IMR-90 (cell line): ENCODE data around the gene SBNO1. TPM values are rescaled to one million over a fixed set of nuclear protein-coding genes. Genes with fewer than 3 reads are reported as not detected.

Source experiments
- ATAC-seq: fragments of 200-7000 bp; cut with Tn5 transposase; 2 replicates; pipeline ENCODE4 v1.9.1; 2020; ENCODE audit warnings: low read depth, mild to moderate bottlenecking, moderate library complexity
- BruUV-seq: library from RNA; stranded (reverse); fragments of 400-500 nt; replicated peaks from 2 replicates; lab custom pipeline; 2021; lab: Mats Ljungman, UMichigan
- CTCF ChIA-PET: fragments of 300-600 bp; formaldehyde crosslinking; extraction: SDS; loops from one replicate; lab custom pipeline; 2021; ENCODE audit warnings: antibody characterized with exemption; lab: Yijun Ruan, JAX
- POLR2A ChIA-PET: fragments of 300-600 bp; sonication (Branson Sonifier 250); formaldehyde crosslinking; loops from one replicate; lab custom pipeline; 2022; ENCODE audit warnings: antibody characterized with exemption; ENCODE audit not compliant: unreplicated experiment; lab: Charles Lee
- DNase-seq: peaks from one replicate; pipeline ENCODE4 v3.0.0; 2013
- H2AFZ ChIP-seq: replicated peaks from 2 replicates; pipeline ENCODE3; 2013; ENCODE audit warnings: low read length, mild to moderate bottlenecking; ENCODE audit not compliant: poor library complexity
- H2AK5ac ChIP-seq: 2 replicates; pipeline ENCODE4 v1.6.1; 2013; ENCODE audit warnings: low read depth, low read length, inconsistent platforms
- H2AK9ac ChIP-seq: replicated peaks from 2 replicates; pipeline ENCODE3; 2013; ENCODE audit warnings: mild to moderate bottlenecking, low read depth, low read length, moderate library complexity; ENCODE audit not compliant: poor library complexity
- H2BK120ac ChIP-seq: 2 replicates; pipeline ENCODE4 v1.6.1; 2013; ENCODE audit warnings: low read depth, low read length, inconsistent platforms
- H2BK15ac ChIP-seq: 3 replicates; pipeline ENCODE4 v1.6.1; 2013; ENCODE audit warnings: low read depth, low read length, inconsistent platforms
- H2BK20ac ChIP-seq: 2 replicates; pipeline ENCODE4 v1.6.1; 2013; ENCODE audit warnings: low read depth, mild to moderate bottlenecking, inconsistent platforms, low read length, moderate library complexity
- H2BK5ac ChIP-seq: 2 replicates; pipeline ENCODE4 v1.6.1; 2013; ENCODE audit warnings: mild to moderate bottlenecking, low read depth, low read length, inconsistent platforms; ENCODE audit not compliant: poor library complexity, severe bottlenecking
- H3K14ac ChIP-seq: replicated peaks from 2 replicates; pipeline ENCODE4 v1.6.1; 2013; ENCODE audit warnings: low read depth, low read length, inconsistent platforms
- H3K18ac ChIP-seq: 2 replicates; pipeline ENCODE4 v1.6.1; 2013; ENCODE audit warnings: low read depth, low read length, control low read depth
- H3K23ac ChIP-seq: 2 replicates; pipeline ENCODE4 v1.6.1; 2013; ENCODE audit warnings: low read depth, low read length, inconsistent platforms
- H3K27ac ChIP-seq: 2 replicates; pipeline ENCODE4 v1.5.1; 2013; ENCODE audit warnings: mild to moderate bottlenecking, control low read depth, low read length; ENCODE audit not compliant: insufficient read depth
- H3K27me3 ChIP-seq: 2 replicates; pipeline ENCODE4 v1.6.1; 2013; ENCODE audit warnings: low read length; ENCODE audit not compliant: control insufficient read depth, insufficient read depth
- H3K36me3 ChIP-seq: 2 replicates; pipeline ENCODE4 v1.6.1; 2013; ENCODE audit warnings: low read length, mixed read lengths; ENCODE audit not compliant: control insufficient read depth, insufficient read depth
- H3K4ac ChIP-seq: 2 replicates; pipeline ENCODE4 v1.6.1; 2013; ENCODE audit warnings: low read depth, low read length, inconsistent platforms
- H3K4me1 ChIP-seq: 2 replicates; pipeline ENCODE4 v1.6.1; 2013; ENCODE audit warnings: low read length, mixed read lengths; ENCODE audit not compliant: control insufficient read depth, insufficient read depth
- H3K4me2 ChIP-seq: 2 replicates; pipeline ENCODE4 v1.6.1; 2013; ENCODE audit warnings: low read depth, mild to moderate bottlenecking, control low read depth, low read length, moderate library complexity
- H3K4me3 ChIP-seq: 2 replicates; pipeline ENCODE4 v1.5.1; 2013; ENCODE audit warnings: low read depth, mild to moderate bottlenecking, control low read depth, low read length, moderate library complexity; ENCODE audit not compliant: insufficient read depth
- H3K56ac ChIP-seq: 2 replicates; pipeline ENCODE4 v1.6.1; 2013; ENCODE audit warnings: low read length, inconsistent platforms; ENCODE audit not compliant: insufficient read depth; ENCODE audit errors: extremely low read depth
- H3K79me1 ChIP-seq, 2 experiments: 2 replicates each; pipeline ENCODE4 v1.6.1; 2013; ENCODE audit warnings: low read length in 2 of 2, inconsistent platforms in 1 of 2, low read depth in 1 of 2
- H3K9ac ChIP-seq: 2 replicates; pipeline ENCODE4 v1.6.1; 2013; ENCODE audit warnings: low read depth, low read length, control low read depth
- H3K9me1 ChIP-seq: 2 replicates; pipeline ENCODE4 v1.6.1; 2013; ENCODE audit warnings: low read length, inconsistent platforms; ENCODE audit not compliant: insufficient read depth
- H3K9me3 ChIP-seq: 2 replicates; pipeline ENCODE4 v1.6.1; 2013; ENCODE audit warnings: low read length; ENCODE audit not compliant: control insufficient read depth, insufficient read depth
- H4K20me1 ChIP-seq: 2 replicates; pipeline ENCODE4 v1.6.1; 2013; ENCODE audit warnings: low read length, inconsistent platforms; ENCODE audit not compliant: insufficient read depth
- H4K5ac ChIP-seq: 2 replicates; pipeline ENCODE4 v1.6.1; 2013; ENCODE audit warnings: mild to moderate bottlenecking, low read depth, low read length, control low read depth
- H4K8ac ChIP-seq, 2 experiments: 2 replicates each; pipeline ENCODE4 v1.6.1; 2013; ENCODE audit warnings: low read depth in 2 of 2, low read length in 2 of 2, control low read depth in 1 of 2, inconsistent platforms in 1 of 2
- H4K91ac ChIP-seq: 2 replicates; pipeline ENCODE4 v1.6.1; 2013; ENCODE audit warnings: low read depth, low read length, inconsistent platforms; ENCODE audit not compliant: insufficient read depth
- BHLHE40 ChIP-seq: fragments of 150-350 bp; IDR thresholded peaks from 2 replicates; pipeline ENCODE4 v1.6.1; 2016; ENCODE audit warnings: mild to moderate bottlenecking, low read depth, low read length
- CEBPB ChIP-seq: IDR thresholded peaks from 2 replicates; pipeline ENCODE4 v1.6.1; 2012; ENCODE audit warnings: low read depth, low read length, improper control_type of control experiment
- CHD1 ChIP-seq: IDR thresholded peaks from 2 replicates; pipeline ENCODE4 v1.6.1; 2012; ENCODE audit warnings: low read depth, low read length, improper control_type of control experiment
- CTCF ChIP-seq: conservative IDR thresholded peaks from 2 replicates; pipeline ENCODE4 v1.5.1; 2012; ENCODE audit warnings: mild to moderate bottlenecking, low read depth, low read length, improper control_type of control experiment
- MAFK ChIP-seq: IDR thresholded peaks from 2 replicates; pipeline ENCODE4 v1.6.1; 2012; ENCODE audit warnings: low read depth, low read length, improper control_type of control experiment
- MXI1 ChIP-seq: IDR thresholded peaks from 2 replicates; pipeline ENCODE4 v1.6.1; 2012; ENCODE audit warnings: low read depth, mild to moderate bottlenecking, low read length, moderate library complexity, borderline replicate concordance
- NFE2L2 ChIP-seq: fragments of 150-350 bp; IDR thresholded peaks from 2 replicates; pipeline ENCODE4 v1.6.1; 2016; ENCODE audit warnings: low read depth, mild to moderate bottlenecking, low read length
- POLR2A ChIP-seq: IDR thresholded peaks from 2 replicates; pipeline ENCODE4 v1.6.1; 2012; ENCODE audit warnings: mild to moderate bottlenecking, low read depth, low read length
- RAD21 ChIP-seq: IDR thresholded peaks from 2 replicates; pipeline ENCODE4 v1.6.1; 2012; ENCODE audit warnings: low read length, improper control_type of control experiment
- RFX5 ChIP-seq: IDR thresholded peaks from 2 replicates; pipeline ENCODE4 v1.8.0; 2012; ENCODE audit warnings: low read depth, mild to moderate bottlenecking, low read length, moderate library complexity
- SMC3 ChIP-seq: fragments of 150-350 bp; IDR thresholded peaks from 2 replicates; pipeline ENCODE4 v1.6.1; 2016; ENCODE audit warnings: low read depth, mild to moderate bottlenecking, antibody characterized with exemption, low read length, moderate library complexity
- USF2 ChIP-seq: fragments of 150-350 bp; IDR thresholded peaks from 2 replicates; pipeline ENCODE4 v1.6.1; 2017; ENCODE audit warnings: mild to moderate bottlenecking, antibody characterized with exemption, low read length, low read depth
- WGBS, 2 experiments: methylation state at CpG; one replicate each; pipeline versions ENCODE4 v1.1.5 to v1.1.7; 2013; ENCODE audit warnings: missing lambda C conversion rate in 2 of 2; ENCODE audit not compliant: insufficient read length in 1 of 2; ENCODE audit errors: extremely low coverage in 2 of 2; 5-methylcytosine and 5-hydroxymethylcytosine counted together
- dilution Hi-C: fragments of 300-500 bp; cut with HindIII; formaldehyde crosslinking; loops from one replicate; pipeline ENCODE4 v1.14.3; 2018; ENCODE audit warnings: low sequenced_read_pairs; ENCODE audit not compliant: unreplicated experiment
- in situ Hi-C: fragments of 300-500 bp; cut with MboI; formaldehyde crosslinking; loops from 3 replicates; pipeline ENCODE4 v1.14.3; 2019; ENCODE audit warnings: low sequenced_read_pairs, inconsistent platforms, mixed read lengths
- intact Hi-C: fragments of 100-400 bp; cut with micrococcal nuclease; formaldehyde crosslinking; loops from 2 replicates; pipeline ENCODE4 v1.10.0; 2022
- polyA plus RNA-seq, 3 experiments: library from polyadenylated mRNA; depleted of rRNA; stranded (reverse); fragments of >200 nt; gene quantifications; 2 replicates each; pipeline ENCODE4 v1.2.3, GENCODE V29; 2012; ENCODE audit warnings: low replicate concordance in 1 of 3
- total RNA-seq: library from RNA; depleted of rRNA; stranded (reverse); fragments of >200 nt; gene quantifications from 2 replicates; pipeline ENCODE4 v1.2.3, GENCODE V29; 2012

Gene SBNO1
- total and polyA plus RNA-seq, 2 of the 4 experiments (the other 2 are of a cell fraction), result 5.3 to 24.9 TPM

GRCh38 chr12:123289911-123290310, 74.7 kb downstream of the SBNO1 start:
- dilution Hi-C loops, result no loop called here
- TF ChIP-seq MXI1, result no peak
- TF ChIP-seq BHLHE40, result no peak
- no peak for TF ChIP-seq CTCF
- no peak for TF ChIP-seq POLR2A
- TF ChIP-seq RAD21, result no peak
- TF ChIP-seq SMC3, result no peak
- no peak for TF ChIP-seq RFX5
- no peak for TF ChIP-seq CHD1
- TF ChIP-seq NFE2L2, result no peak
- no peak for TF ChIP-seq MAFK
- no peak for TF ChIP-seq USF2
- no peak for TF ChIP-seq CEBPB

More at GRCh38 chr12:123289911-123290310, 74.7 kb downstream of the SBNO1 start:
- Histone ChIP-seq H3K4me1 (no peaks in the 10 kb centered on the region), H3K14ac (no peak overlapping the region), H2BK5ac (no peak overlapping the region), H3K4me3 (no peak overlapping the region), H4K8ac (no peak overlapping the region), H3K79me1 (0 out of 4 replicates have a peak, but pooled peaks cover 0 to 11% of the 10 kb centered on the region in 2 experiments), H3K4me2 (no peak overlapping the region), H2BK120ac (no peak overlapping the region), H4K20me1 (no peaks in the 10 kb centered on the region), H2BK15ac (no peak overlapping the region), H4K5ac (no peak overlapping the region), H2AK9ac (no peak overlapping the region), H2BK20ac (no peak overlapping the region), H3K9ac (no peak overlapping the region), H2AK5ac (no peak overlapping the region), H3K27me3 (no peaks in the 10 kb centered on the region), H3K9me1 (no peaks in the 10 kb centered on the region), H3K27ac (no peak overlapping the region), H3K18ac (no peak overlapping the region), H2AFZ (no peak overlapping the region), H3K4ac (no peak overlapping the region), H4K91ac (no peak overlapping the region), H3K9me3 (no peaks in the 10 kb centered on the region), H3K23ac (no peak overlapping the region), H3K36me3 (peaks cover 22% of the 10 kb centered on the region), H3K56ac (no peak overlapping the region)
- BruUV-seq, result no TSS peak
- in situ Hi-C loops, result no loop called here
- intact Hi-C loops, result loop anchor here (5.0 kb wide), 1 partner anchor 37 kb away; no protein-coding TSS in a partner anchor
- 93% methylated on average over 7 of the region's 11 CpGs; no CpG with 5 or more reads in 1 of the 2 experiments for WGBS, 2 experiments
- DNase-seq, result no peak
- no peak for ATAC-seq
- ChIA-PET POLR2A (no interaction called here), CTCF (no interaction called here)
